Epidermal melanocyte (primary cell): ENCODE measurements around the gene LIF.

Source experiments
- DNase-seq: peaks from one replicate; pipeline ENCODE4 v3.0.0; 2011; ENCODE audit warnings: low spot score; ENCODE audit not compliant: insufficient read length

The LIF gene

GRCh38 chr22:30191040-30191701, 55.4 kb downstream of the LIF start:
- no peak for DNase-seq

- DNase-seq: no peak
Observed at GRCh38 chr22:30190574-30190973, 56.0 kb downstream of the LIF start.
